Lung (tissue), 12 donors: Measurements from ENCODE around the gene DAZAP1. TPM values are rescaled to one million over a fixed set of nuclear protein-coding genes. Genes with fewer than 3 reads are reported as not detected.

Experiments
- ATAC-seq: fragments of 200-7000 bp; cut with Tn5 transposase; one replicate; pipeline ENCODE4 v1.9.1; 2020; ENCODE audit warnings: moderate number of reproducible peaks; ENCODE audit not compliant: insufficient read depth, low FRiP score
- DNase-seq, 3 donors: peaks; one replicate each; pipeline ENCODE4 v3.0.0-alpha.2; 2013 to 2017
- H3K27ac ChIP-seq, 2 donors: one replicate each; pipeline ENCODE4 v1.5.1; 2013; ENCODE audit warnings: mild to moderate bottlenecking in 2 of 2, moderate library complexity in 2 of 2, control low read depth in 1 of 2, inconsistent platforms in 1 of 2, low read depth in 1 of 2, low read length in 1 of 2
- H3K27me3 ChIP-seq, 3 donors: one replicate each; pipeline ENCODE4 v1.5.1; 2013; ENCODE audit warnings: low read length in 2 of 3; ENCODE audit not compliant: control insufficient read depth in 3 of 3, insufficient read depth in 3 of 3
- H3K36me3 ChIP-seq, 4 donors: one replicate each; pipeline ENCODE4 v1.5.1; 2013; ENCODE audit warnings: low read length in 4 of 4, mild to moderate bottlenecking in 1 of 4, moderate library complexity in 1 of 4; ENCODE audit not compliant: control insufficient read depth in 4 of 4, insufficient read depth in 4 of 4
- H3K4me1 ChIP-seq, 5 donors: one replicate each; pipeline ENCODE4 v1.5.1; 2013; ENCODE audit warnings: low read length in 5 of 5, mild to moderate bottlenecking in 2 of 5, moderate library complexity in 1 of 5; ENCODE audit not compliant: control insufficient read depth in 5 of 5, insufficient read depth in 5 of 5
- H3K4me3 ChIP-seq: one replicate; pipeline ENCODE4 v1.5.1; 2013; ENCODE audit warnings: mild to moderate bottlenecking, control low read depth, moderate library complexity
- H3K9ac ChIP-seq, 2 donors: one replicate each; pipeline ENCODE4 v1.5.1; 2013; ENCODE audit warnings: low read length in 2 of 2, control low read depth in 1 of 2; ENCODE audit not compliant: insufficient read depth in 1 of 2
- H3K9me3 ChIP-seq, 4 donors: one replicate each; pipeline ENCODE4 v1.5.1; 2013; ENCODE audit warnings: low read length in 3 of 4, mild to moderate bottlenecking in 1 of 4, moderate library complexity in 1 of 4; ENCODE audit not compliant: control insufficient read depth in 4 of 4, insufficient read depth in 3 of 4
- CTCF ChIP-seq: IDR thresholded peaks from 2 replicates; pipeline ENCODE4 v1.5.1; 2012; ENCODE audit warnings: mild to moderate bottlenecking; ENCODE audit errors: control extremely low read depth, extremely low read depth
- WGBS, 2 donors: extraction: QIAGEN DNeasy Blood & Tissue Kit; methylation state at CpG; one replicate each; pipeline ENCODE4 v1.1.7; 2013; 5-methylcytosine and 5-hydroxymethylcytosine counted together
- polyA plus RNA-seq, 2 donors: library from polyadenylated mRNA; stranded (reverse); fragments of 200-250 nt; gene quantifications; one replicate each; pipeline ENCODE4 v1.2.1, GENCODE V29; 2013
- total RNA-seq, 2 donors: library from RNA; depleted of rRNA in 1 of 2; stranded (reverse); fragments of >200 nt in 1 of 2; gene quantifications; one replicate each; pipeline ENCODE4 v1.2.1, GENCODE V29; 2014 to 2021
- donor health status: control.
- donor health status: control.
- donor health status: Bipolar disorder and iron deficiency.
- donor health status: healthy.
- donor health status: DM: yes; HTN: yes; CAD: no.

Gene DAZAP1
- total and polyA plus RNA-seq, 4 donors: 61.4 to 125 (median 80.1) TPM

GRCh38 chr19:1376415-1376805 is 31.0 kb upstream of the DAZAP1 start:
- no peak overlapping the region for H3K27ac ChIP-seq
- H3K4me3 ChIP-seq: no peak overlapping the region
- 94 to 96% methylated on average over 17 of the region's 17 CpGs for WGBS, 2 donors
- DNase-seq: no peak
- H3K9ac ChIP-seq: no peak overlapping the region
- no peak for TF ChIP-seq CTCF
- no peaks in the 10 kb centered on the region for H3K27me3 ChIP-seq
- peaks cover 0 to 13% (median 0%) of the 10 kb centered on the region in 5 donors for H3K4me1 ChIP-seq
- ATAC-seq: no peak
- H3K36me3 ChIP-seq: peaks cover 0 to 33% (median 8%) of the 10 kb centered on the region in 4 donors
- H3K9me3 ChIP-seq: no peaks in the 10 kb centered on the region

GRCh38 chr19:1377176-1377964 is 30.0 kb upstream of the DAZAP1 start:
- H3K27ac ChIP-seq: peak overlapping the region in 1 of 2 donors; percentile 12
- DNase-seq: no peak
- H3K9me3 ChIP-seq: no peaks in the 10 kb centered on the region
- H3K4me1 ChIP-seq: peaks cover 0 to 15% (median 0%) of the 10 kb centered on the region in 5 donors
- H3K4me3 ChIP-seq: no peak overlapping the region
- ATAC-seq: no peak
- H3K9ac ChIP-seq: no peak overlapping the region
- 97% methylated on average over 43 of the region's 43 CpGs for WGBS, 2 donors
- H3K27me3 ChIP-seq: no peaks in the 10 kb centered on the region
- H3K36me3 ChIP-seq: peaks cover 0 to 32% (median 8%) of the 10 kb centered on the region in 4 donors
- no peak for TF ChIP-seq CTCF

GRCh38 chr19:1377965-1378785 is 29.2 kb upstream of the DAZAP1 start:
- Histone ChIP-seq H3K4me1 (peaks cover 0 to 12% (median 0%) of the 10 kb centered on the region in 5 donors), H3K27ac (no peak overlapping the region), H3K36me3 (peaks cover 0 to 28% (median 2%) of the 10 kb centered on the region in 4 donors), H3K4me3 (no peak overlapping the region), H3K9me3 (no peaks in the 10 kb centered on the region), H3K9ac (no peak overlapping the region), H3K27me3 (no peaks in the 10 kb centered on the region)
- WGBS, 2 donors: 88 to 91% methylated on average over 33 of the region's 33 CpGs
- DNase-seq (no peak), ATAC-seq (no peak)
- TF ChIP-seq CTCF: no peak
